Metanephros (tissue), 2 donors: ENCODE results near the gene IL7R. TPM values are rescaled to one million over a fixed set of nuclear protein-coding genes. Genes with fewer than 3 reads are reported as not detected.

Experiments used
- small RNA-seq: library from RNA; depleted of rRNA; stranded (forward); fragments of <200 nt; gene quantifications from one replicate; pipeline ENCODE3, GENCODE V24; 2014; ENCODE audit warnings: low replicate concordance
- total RNA-seq: library from RNA; depleted of rRNA; stranded (reverse); fragments of >200 nt; gene quantifications from one replicate; pipeline ENCODE4 v1.2.3, GENCODE V29; 2014

IL7R gene
- 1.6 TPM for total RNA-seq

GRCh38 chr5:35856765-35857351 lies at the start of gene IL7R:
Gene IL7R, plus strand, starts transcription at chr5:35856891. Its CDS starts 87 bp downstream, at chr5:35856978.

Small RNAs within 50 kb of the gene (small RNA-seq; reads per million reads assigned to genes)
- gene AC112204.1, result not detected

Other genes with a start within 250 kb of the IL7R start
- 35.0 TPM for gene SPEF2, start 239.0 kb upstream of the IL7R start, total RNA-seq
- 2.2 TPM for gene CAPSL, start 81.7 kb downstream of the IL7R start, total RNA-seq
- 34.4 TPM for gene UGT3A1, start 134.5 kb downstream of the IL7R start, total RNA-seq
- 4.4 TPM for gene UGT3A2, start 210.0 kb downstream of the IL7R start, total RNA-seq